Articular chondrocyte of knee joint (primary cell): ENCODE data around the gene CFAP73. TPM values are rescaled to one million over a fixed set of nuclear protein-coding genes. Genes with fewer than 3 reads are reported as not detected.

Source experiments
- small RNA-seq: library from RNA; depleted of rRNA; stranded (forward); fragments of <200 nt; gene quantifications from one replicate; pipeline ENCODE3, GENCODE V24; 2012
- total RNA-seq: library from RNA; depleted of rRNA; stranded (reverse); fragments of >200 nt; gene quantifications from 2 replicates; pipeline ENCODE4 v1.2.3, GENCODE V29; 2012

Gene CFAP73
- not detected in 2 replicates for total RNA-seq

GRCh38 chr12:113149361-113150150 lies at the start of gene CFAP73:
Gene CFAP73, plus strand, starts transcription at chr12:113149724. Its CDS starts 134 bp downstream, at chr12:113149858.

GRCh38 chr12:113135178-113136127 lies 14.1 kb upstream of the CFAP73 start, which contains the start of gene RASAL1:
Gene RASAL1, minus strand, starts transcription at chr12:113135761. Its CDS starts 299 bp downstream, at chr12:113135462.

GRCh38 chr12:113185180-113186032 lies 35.9 kb downstream of the CFAP73 start, which contains the start of the genes DDX54 and RITA1:
Gene DDX54, minus strand, starts transcription at chr12:113185478. Its CDS starts 27 bp downstream, at chr12:113185451.
Gene RITA1, plus strand, starts transcription at chr12:113185721. Its CDS starts 1,026 bp downstream, at chr12:113186747.

Small RNA genes lying within 50 kb of the gene (small RNA-seq; reads per million reads assigned to genes)
- gene MIR7106, result not detected
- not detected for gene RF00019

Other genes with a start within 250 kb of the CFAP73 start
- gene OAS1, start 242.8 kb upstream of the CFAP73 start, total RNA-seq, result 11.5 and 27.2 TPM in 2 replicates
- 8.2 and 15.7 TPM in 2 replicates for gene OAS3, start 211.2 kb upstream of the CFAP73 start, total RNA-seq
- gene OAS2, start 171.2 kb upstream of the CFAP73 start, total RNA-seq, result 7.8 and 8.4 TPM in 2 replicates
- not detected in 2 replicates for gene DTX1, start 93.0 kb upstream of the CFAP73 start, total RNA-seq
- gene RASAL1, start 14.0 kb upstream of the CFAP73 start, total RNA-seq, result not detected in 2 replicates
- 42.9 and 46.0 TPM in 2 replicates for gene DDX54, start 35.8 kb downstream of the CFAP73 start, total RNA-seq
- gene RITA1, start 36.0 kb downstream of the CFAP73 start, total RNA-seq, result 17.6 and 20.9 TPM in 2 replicates
- 21.7 and 23.5 TPM in 2 replicates for gene TPCN1, start 71.7 kb downstream of the CFAP73 start, total RNA-seq
- 22.4 and 25.0 TPM in 2 replicates for gene SLC8B1, start 185.4 kb downstream of the CFAP73 start, total RNA-seq
- gene PLBD2, start 208.9 kb downstream of the CFAP73 start, total RNA-seq, result 34.2 and 41.4 TPM in 2 replicates